DND-41 (cell line): Measurements from ENCODE around the gene HERC6.

Experiments used
- ATAC-seq: fragments of 200-7000 bp; cut with Tn5 transposase; 3 replicates; pipeline ENCODE4 v1.9.1; 2021; ENCODE audit warnings: low read depth; ENCODE audit not compliant: insufficient read depth
- DNase-seq: peaks from one replicate; pipeline ENCODE4 v3.0.0-alpha.2; 2020
- H2AFZ ChIP-seq: 2 replicates; pipeline ENCODE4 v1.6.0; 2012; ENCODE audit warnings: low read depth, low read length
- H3K27ac ChIP-seq: 2 replicates; pipeline ENCODE4 v1.5.1; 2012; ENCODE audit warnings: low read length, inconsistent platforms
- H3K27me3 ChIP-seq: fragments of 200-600 bp; sonication (generic); 2 replicates; pipeline ENCODE4 v1.6.0; 2012; ENCODE audit warnings: low read length, mild to moderate bottlenecking, inconsistent platforms; ENCODE audit not compliant: insufficient read depth, poor library complexity
- H3K36me3 ChIP-seq: 2 replicates; pipeline ENCODE4 v1.5.1; 2012; ENCODE audit warnings: low read length, inconsistent platforms; ENCODE audit not compliant: insufficient read depth
- H3K4me1 ChIP-seq: 2 replicates; pipeline ENCODE4 v1.5.1; 2012; ENCODE audit warnings: mild to moderate bottlenecking, low read length; ENCODE audit not compliant: insufficient read depth
- H3K4me2 ChIP-seq: 2 replicates; pipeline ENCODE4 v1.6.0; 2012; ENCODE audit warnings: mild to moderate bottlenecking, moderate library complexity, low read length, inconsistent platforms; ENCODE audit not compliant: insufficient read depth
- H3K4me3 ChIP-seq, 2 experiments: fragments of 200-600 bp in 1 of 2; shearing (Covaris generic) in 1 of 2; 2 replicates each; pipeline ENCODE4 v1.5.1; 2012 to 2016; ENCODE audit warnings: inconsistent platforms in 2 of 2, low read length in 2 of 2, mild to moderate bottlenecking in 2 of 2, low read depth in 1 of 2, moderate library complexity in 1 of 2
- H3K79me2 ChIP-seq: 2 replicates; pipeline ENCODE4 v1.6.0; 2012; ENCODE audit warnings: low read length, inconsistent platforms; ENCODE audit not compliant: insufficient read depth
- H3K9ac ChIP-seq: 2 replicates; pipeline ENCODE4 v1.6.0; 2012; ENCODE audit warnings: low read depth, mild to moderate bottlenecking, inconsistent platforms, low read length, moderate library complexity
- H3K9me3 ChIP-seq: 2 replicates; pipeline ENCODE4 v1.5.1; 2012; ENCODE audit warnings: low read length, moderate library complexity, mild to moderate bottlenecking, inconsistent platforms; ENCODE audit not compliant: insufficient read depth, severe bottlenecking
- H4K20me1 ChIP-seq: 2 replicates; pipeline ENCODE4 v1.6.0; 2012; ENCODE audit warnings: low read length; ENCODE audit not compliant: insufficient read depth
- CTCF ChIP-seq: IDR thresholded peaks from 2 replicates; pipeline ENCODE4 v1.5.1; 2012; ENCODE audit warnings: borderline replicate concordance, low read length, moderate library complexity, mild to moderate bottlenecking; ENCODE audit not compliant: poor library complexity, severe bottlenecking; ENCODE audit errors: extremely low read depth
- EZH2 ChIP-seq: IDR thresholded peaks from 3 replicates; pipeline ENCODE4 v1.6.1; 2012; ENCODE audit warnings: borderline replicate concordance, low read depth, mild to moderate bottlenecking, moderate library complexity, low read length, inconsistent platforms; ENCODE audit not compliant: severe bottlenecking

Gene HERC6

GRCh38 chr4:88440146-88440545 is 61.5 kb downstream of the HERC6 start:
- Histone ChIP-seq H3K4me2 (no peak overlapping the region), H3K4me3 (no peak overlapping the region), H4K20me1 (no peaks in the 10 kb centered on the region), H3K27ac (no peak overlapping the region), H3K4me1 (no peaks in the 10 kb centered on the region), H3K27me3 (no peaks in the 10 kb centered on the region), H3K9ac (no peak overlapping the region), H3K36me3 (no peaks in the 10 kb centered on the region), H3K79me2 (no peaks in the 10 kb centered on the region), H3K9me3 (peaks cover 3% of the 10 kb centered on the region), H2AFZ (no peak overlapping the region)
- no peak for DNase-seq
- ATAC-seq, result no peak
- TF ChIP-seq CTCF (no peak), EZH2 (no peak)

- ATAC-seq (no peak), DNase-seq (no peak)
- Histone ChIP-seq H3K4me2 (no peak overlapping the region), H3K36me3 (no peaks in the 10 kb centered on the region), H3K79me2 (no peaks in the 10 kb centered on the region), H3K9ac (no peak overlapping the region), H3K27ac (no peak overlapping the region), H3K4me1 (no peaks in the 10 kb centered on the region), H3K4me3 (no peak overlapping the region), H4K20me1 (no peaks in the 10 kb centered on the region), H3K27me3 (no peaks in the 10 kb centered on the region), H3K9me3 (peaks cover 3% of the 10 kb centered on the region), H2AFZ (no peak overlapping the region)
- TF ChIP-seq CTCF (no peak), EZH2 (no peak)
Measured at GRCh38 chr4:88441696-88442095, 63.0 kb downstream of the HERC6 start.

GRCh38 chr4:88442689-88443191 is 64.1 kb downstream of the HERC6 start:
- no peak overlapping the region for H3K4me3 ChIP-seq
- H2AFZ ChIP-seq, result no peak overlapping the region
- no peak overlapping the region for H3K27ac ChIP-seq
- no peak overlapping the region for H3K4me2 ChIP-seq
- peaks cover 3% of the 10 kb centered on the region for H3K9me3 ChIP-seq
- H4K20me1 ChIP-seq, result no peaks in the 10 kb centered on the region
- DNase-seq (no peak), ATAC-seq (peak; percentile 58; the same call in 2 of the 3 replicates)
- H3K79me2 ChIP-seq, result no peaks in the 10 kb centered on the region
- no peaks in the 10 kb centered on the region for H3K36me3 ChIP-seq
- H3K9ac ChIP-seq, result no peak overlapping the region
- H3K27me3 ChIP-seq, result no peaks in the 10 kb centered on the region
- TF ChIP-seq CTCF, result no peak
- TF ChIP-seq EZH2, result no peak
- H3K4me1 ChIP-seq, result no peaks in the 10 kb centered on the region

- Histone ChIP-seq H3K4me3 (no peak overlapping the region), H3K9me3 (peaks cover 3% of the 10 kb centered on the region), H3K27ac (no peak overlapping the region), H3K4me2 (no peak overlapping the region), H2AFZ (no peak overlapping the region), H4K20me1 (no peaks in the 10 kb centered on the region), H3K9ac (no peak overlapping the region), H3K27me3 (no peaks in the 10 kb centered on the region), H3K4me1 (no peaks in the 10 kb centered on the region), H3K79me2 (no peaks in the 10 kb centered on the region), H3K36me3 (no peaks in the 10 kb centered on the region)
- DNase-seq, result no peak
- TF ChIP-seq EZH2 (no peak), CTCF (no peak)
- ATAC-seq, result no peak
Measured at GRCh38 chr4:88443486-88443885, 64.8 kb downstream of the HERC6 start.
